ENCODE results near the gene TRANK1.

- TF ChIP-seq, protein P1, sequence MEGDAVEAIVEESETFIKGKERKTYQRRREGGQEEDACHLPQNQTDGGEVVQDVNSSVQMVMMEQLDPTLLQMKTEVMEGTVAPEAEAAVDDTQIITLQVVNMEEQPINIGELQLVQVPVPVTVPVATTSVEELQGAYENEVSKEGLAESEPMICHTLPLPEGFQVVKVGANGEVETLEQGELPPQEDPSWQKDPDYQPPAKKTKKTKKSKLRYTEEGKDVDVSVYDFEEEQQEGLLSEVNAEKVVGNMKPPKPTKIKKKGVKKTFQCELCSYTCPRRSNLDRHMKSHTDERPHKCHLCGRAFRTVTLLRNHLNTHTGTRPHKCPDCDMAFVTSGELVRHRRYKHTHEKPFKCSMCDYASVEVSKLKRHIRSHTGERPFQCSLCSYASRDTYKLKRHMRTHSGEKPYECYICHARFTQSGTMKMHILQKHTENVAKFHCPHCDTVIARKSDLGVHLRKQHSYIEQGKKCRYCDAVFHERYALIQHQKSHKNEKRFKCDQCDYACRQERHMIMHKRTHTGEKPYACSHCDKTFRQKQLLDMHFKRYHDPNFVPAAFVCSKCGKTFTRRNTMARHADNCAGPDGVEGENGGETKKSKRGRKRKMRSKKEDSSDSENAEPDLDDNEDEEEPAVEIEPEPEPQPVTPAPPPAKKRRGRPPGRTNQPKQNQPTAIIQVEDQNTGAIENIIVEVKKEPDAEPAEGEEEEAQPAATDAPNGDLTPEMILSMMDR (IDR thresholded peaks at IDR 0.05) = no peak
- no peak for TF ChIP-seq POLR2A (IDR thresholded peaks at IDR 0.05)
Measured at GRCh38 chr3:36795622-36796021, 149.2 kb downstream of the TRANK1 start.

Data from adrenal gland (tissue), 5 donors.